HL-60 (cell line): ENCODE measurements around the gene GCM1.

Experiments
- DNase-seq, 2 experiments: peaks; one replicate each; pipeline ENCODE4 v3.0.0-alpha.2; 2010 to 2020; ENCODE audit warnings: low read depth in 1 of 2, low spot score in 1 of 2
- H3K27ac ChIP-seq: fragments of 250-450 bp; sonication (Bioruptor Pico); replicated peaks from 2 replicates; pipeline ENCODE4 v1.5.1; 2020; ENCODE audit warnings: mild to moderate bottlenecking, moderate library complexity
- H3K27me3 ChIP-seq: fragments of 250-450 bp; sonication (Bioruptor Pico); 2 replicates; pipeline ENCODE4 v1.5.1; 2021; ENCODE audit warnings: mild to moderate bottlenecking, moderate library complexity; ENCODE audit not compliant: insufficient read depth, poor library complexity, severe bottlenecking
- H3K4me3 ChIP-seq: replicated peaks from 2 replicates; pipeline ENCODE4 v1.5.1; 2011; ENCODE audit warnings: mild to moderate bottlenecking, control low read depth, low read length; ENCODE audit not compliant: insufficient read depth
- CTCF ChIP-seq: IDR thresholded peaks from one replicate; pipeline ENCODE4 v1.5.1; 2011; ENCODE audit warnings: low read length, control low read depth, inconsistent platforms; ENCODE audit not compliant: insufficient read depth
- GABPA ChIP-seq: IDR thresholded peaks from 2 replicates; pipeline ENCODE4 v1.6.1; 2012; ENCODE audit warnings: low read depth
- POLR2AphosphoS5 ChIP-seq: IDR thresholded peaks from 2 replicates; pipeline ENCODE4 v1.6.1; 2012; ENCODE audit warnings: low read depth
- REST ChIP-seq: IDR thresholded peaks from 2 replicates; pipeline ENCODE4 v1.6.1; 2012; ENCODE audit warnings: low read depth; ENCODE audit not compliant: insufficient replicate concordance
- SPI1 ChIP-seq: IDR thresholded peaks from 2 replicates; pipeline ENCODE4 v1.6.1; 2012; ENCODE audit warnings: low read depth, mild to moderate bottlenecking, borderline replicate concordance

GCM1 gene

GRCh38 chr6:53090576-53090975, 58.1 kb downstream of the GCM1 start:
- H3K27ac ChIP-seq: no peak overlapping the region
- TF ChIP-seq REST: no peak
- no peak for TF ChIP-seq POLR2AphosphoS5
- TF ChIP-seq GABPA: no peak
- no peak for TF ChIP-seq SPI1
- no peak for TF ChIP-seq CTCF
- no peak for DNase-seq
- no peak overlapping the region for H3K4me3 ChIP-seq
- H3K27me3 ChIP-seq: no peaks in the 10 kb centered on the region

GRCh38 chr6:53089948-53090347, 58.7 kb downstream of the GCM1 start:
- no peak for DNase-seq
- no peak for TF ChIP-seq SPI1
- TF ChIP-seq GABPA: no peak
- TF ChIP-seq CTCF: no peak
- no peak for TF ChIP-seq REST
- TF ChIP-seq POLR2AphosphoS5: no peak
- no peaks in the 10 kb centered on the region for H3K27me3 ChIP-seq
- H3K4me3 ChIP-seq: no peak overlapping the region
- H3K27ac ChIP-seq: no peak overlapping the region

GRCh38 chr6:53086302-53086701, 62.3 kb downstream of the GCM1 start:
- no peaks in the 10 kb centered on the region for H3K27me3 ChIP-seq
- no peak overlapping the region for H3K4me3 ChIP-seq
- TF ChIP-seq CTCF (no peak), POLR2AphosphoS5 (no peak), SPI1 (no peak), GABPA (no peak), REST (no peak)
- H3K27ac ChIP-seq: no peak overlapping the region
- no peak for DNase-seq
